Uterus (tissue), 4 donors: ENCODE results near the gene ABHD10. TPM values are rescaled to one million over a fixed set of nuclear protein-coding genes. Genes with fewer than 3 reads are reported as not detected.

Experiments
- DNase-seq, 2 donors: peaks; one replicate each; pipeline ENCODE4 v3.0.0-alpha.2; 2019 to 2020
- H3K27ac ChIP-seq, 2 donors: fragments of 200-600 bp; sonication (generic); 1 replicate in 1 of 2; 2 replicates in 1 of 2; pipeline ENCODE4 v1.5.1; 2016 to 2018
- H3K27me3 ChIP-seq, 2 donors: fragments of 200-600 bp; sonication (generic); one replicate each; pipeline ENCODE4 v1.5.1; 2018 to 2019; ENCODE audit warnings: control low read depth in 1 of 2
- H3K36me3 ChIP-seq, 2 donors: fragments of 200-600 bp; sonication (generic); one replicate each; pipeline ENCODE4 v1.5.1; 2019; ENCODE audit warnings: control low read depth in 1 of 2
- H3K4me1 ChIP-seq, 2 donors: fragments of 200-600 bp; sonication (generic); one replicate each; pipeline ENCODE4 v1.5.1; 2018 to 2019; ENCODE audit warnings: control low read depth in 1 of 2
- H3K4me3 ChIP-seq, 2 donors: fragments of 200-600 bp; sonication (generic); 1 replicate in 1 of 2; 2 replicates in 1 of 2; pipeline ENCODE4 v1.5.1; 2018 to 2019; ENCODE audit warnings: mild to moderate bottlenecking in 1 of 2
- H3K9me3 ChIP-seq, 2 donors: fragments of 200-600 bp; sonication (generic); one replicate each; pipeline ENCODE4 v1.5.1; 2019; ENCODE audit warnings: control low read depth in 1 of 2
- CTCF ChIP-seq, 4 experiments: fragments of 200-600 bp in 2 of 4; fragments of 450-650 bp in 2 of 4; sonication (generic) in 2 of 4; IDR thresholded peaks; one replicate each; pipeline ENCODE4 v1.5.1; 2016 to 2019; ENCODE audit warnings: antibody characterized with exemption in 4 of 4, mild to moderate bottlenecking in 2 of 4, moderate library complexity in 1 of 4
- POLR2A ChIP-seq, 2 donors: fragments of 450-650 bp; IDR thresholded peaks; one replicate each; pipeline ENCODE4 v1.6.1; 2016; ENCODE audit warnings: antibody characterized with exemption in 2 of 2, mild to moderate bottlenecking in 1 of 2, moderate library complexity in 1 of 2
- intact Hi-C: fragments of 100-400 bp; cut with DNase I; formaldehyde crosslinking; loops from one replicate; pipeline ENCODE4 v1.15.1; 2023; ENCODE audit warnings: low total_unique reads
- total RNA-seq, 4 donors: library from RNA; depleted of rRNA in 3 of 4; stranded (reverse); fragments of >200 nt in 3 of 4; gene quantifications; one replicate each; pipeline versions ENCODE4 v1.1.0 to v1.2.4, GENCODE V29; 2014 to 2023
- donor health status: DM: yes; HTN: yes; CAD: no.

ABHD10 gene
- total RNA-seq, 4 donors from 2014 or later, result 25.6 to 74.1 (median 35.8) TPM

DNA sequence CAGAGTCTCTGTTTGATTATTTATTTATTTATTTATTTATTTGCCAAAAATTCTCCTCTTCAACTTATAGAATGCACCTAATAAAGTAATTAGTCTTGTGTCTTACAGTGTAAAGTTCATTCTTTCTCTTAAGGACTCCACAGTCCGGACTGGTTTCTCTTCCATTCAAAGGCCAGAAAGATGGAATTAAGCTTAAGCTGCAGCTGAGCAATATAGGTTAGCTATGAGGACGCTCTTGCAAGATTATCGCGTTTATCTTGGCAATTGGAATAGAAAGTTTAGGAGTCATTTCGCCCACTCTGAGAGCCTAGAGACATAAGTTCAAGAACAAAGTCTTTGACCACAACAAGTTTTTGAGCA is 34.9 kb downstream of the ABHD10 start:
- H3K4me1 ChIP-seq, result no peaks in the 10 kb centered on the region
- intact Hi-C loops, result no loop called here
- no peak overlapping the region for H3K4me3 ChIP-seq
- no peak for DNase-seq
- no peak for TF ChIP-seq CTCF (IDR thresholded peaks at IDR 0.05)
- TF ChIP-seq POLR2A (IDR thresholded peaks at IDR 0.05), result no peak
- no peaks in the 10 kb centered on the region for H3K27me3 ChIP-seq
- H3K36me3 ChIP-seq, result no peaks in the 10 kb centered on the region
- no peak overlapping the region for H3K27ac ChIP-seq
- no peaks in the 10 kb centered on the region for H3K9me3 ChIP-seq

- Histone ChIP-seq H3K27me3 (no peaks in the 10 kb centered on the region), H3K9me3 (no peaks in the 10 kb centered on the region), H3K36me3 (no peaks in the 10 kb centered on the region), H3K4me3 (no peak overlapping the region), H3K27ac (no peak overlapping the region), H3K4me1 (no peaks in the 10 kb centered on the region)
- no peak for DNase-seq
- intact Hi-C loops, result no loop called here
- TF ChIP-seq POLR2A (IDR thresholded peaks at IDR 0.05) (no peak), CTCF (IDR thresholded peaks at IDR 0.05) (no peak)
Observed at GRCh38 chr3:112017091-112017490, 38.3 kb downstream of the ABHD10 start.

DNA sequence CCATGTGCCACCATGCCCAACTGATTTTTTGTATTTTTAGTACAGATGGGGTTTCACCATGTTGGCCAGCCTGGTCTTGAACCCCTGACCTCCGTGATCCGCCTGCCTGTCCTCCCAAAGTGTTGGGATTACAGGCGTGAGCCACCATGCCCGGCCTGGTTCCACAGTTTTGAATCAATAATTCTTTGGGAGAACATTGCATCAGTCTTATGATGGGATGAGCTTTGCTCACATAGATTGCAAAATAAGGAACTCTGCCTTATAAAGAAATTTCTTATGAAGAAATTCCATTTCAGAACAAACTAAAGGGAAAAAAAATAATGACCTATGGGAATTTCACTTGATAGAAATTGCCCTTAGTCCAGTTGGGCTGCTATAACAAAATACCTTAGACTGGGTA is 39.9 kb downstream of the ABHD10 start:
- intact Hi-C loops, result no loop called here
- H3K9me3 ChIP-seq, result no peaks in the 10 kb centered on the region
- no peaks in the 10 kb centered on the region for H3K27me3 ChIP-seq
- H3K36me3 ChIP-seq, result no peaks in the 10 kb centered on the region
- TF ChIP-seq POLR2A (IDR thresholded peaks at IDR 0.05), result no peak
- TF ChIP-seq CTCF (IDR thresholded peaks at IDR 0.05), result no peak
- DNase-seq, result no peak
- H3K4me3 ChIP-seq, result no peak overlapping the region
- H3K4me1 ChIP-seq, result no peaks in the 10 kb centered on the region
- no peak overlapping the region for H3K27ac ChIP-seq

DNA sequence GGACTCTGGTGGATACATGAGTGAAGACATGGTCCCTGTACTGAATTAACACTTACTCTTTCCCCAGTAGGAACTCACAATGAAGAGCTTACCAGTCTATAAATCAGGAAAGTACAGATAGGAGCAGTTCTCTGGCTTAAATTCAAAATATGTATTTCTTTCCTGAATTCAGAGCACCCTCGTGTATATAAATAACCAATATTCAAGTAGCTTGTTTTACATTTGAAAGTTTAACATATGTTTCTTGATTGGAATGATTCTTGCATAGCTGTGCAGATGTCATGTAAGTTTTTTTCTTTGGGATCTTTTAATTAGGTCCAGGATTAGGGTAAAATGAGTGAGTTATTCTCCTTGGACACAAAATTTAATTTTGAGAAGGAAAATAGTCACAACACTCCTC is 40.9 kb downstream of the ABHD10 start:
- DNase-seq, result no peak
- Histone ChIP-seq H3K27ac (no peak overlapping the region), H3K4me3 (no peak overlapping the region), H3K4me1 (no peaks in the 10 kb centered on the region), H3K36me3 (no peaks in the 10 kb centered on the region), H3K9me3 (no peaks in the 10 kb centered on the region), H3K27me3 (no peaks in the 10 kb centered on the region)
- intact Hi-C loops, result no loop called here
- TF ChIP-seq POLR2A (IDR thresholded peaks at IDR 0.05), result no peak

- no peak overlapping the region for H3K4me3 ChIP-seq
- H3K4me1 ChIP-seq, result no peaks in the 10 kb centered on the region
- H3K27ac ChIP-seq, result no peak overlapping the region
- intact Hi-C loops, result no loop called here
- no peaks in the 10 kb centered on the region for H3K27me3 ChIP-seq
- DNase-seq, result no peak
- H3K36me3 ChIP-seq, result no peaks in the 10 kb centered on the region
- no peaks in the 10 kb centered on the region for H3K9me3 ChIP-seq
- TF ChIP-seq POLR2A (IDR thresholded peaks at IDR 0.05) (no peak), CTCF (IDR thresholded peaks at IDR 0.05) (no peak)
Observed at GRCh38 chr3:112020674-112021085, 41.9 kb downstream of the ABHD10 start.

- no peak for TF ChIP-seq CTCF (IDR thresholded peaks at IDR 0.05)
- TF ChIP-seq POLR2A (IDR thresholded peaks at IDR 0.05), result no peak
- Histone ChIP-seq H3K27ac (no peak overlapping the region), H3K4me3 (no peak overlapping the region), H3K27me3 (no peaks in the 10 kb centered on the region), H3K9me3 (no peaks in the 10 kb centered on the region), H3K36me3 (no peaks in the 10 kb centered on the region), H3K4me1 (no peaks in the 10 kb centered on the region)
- intact Hi-C loops, result no loop called here
- no peak for DNase-seq
Observed at GRCh38 chr3:112027142-112027541, 48.3 kb downstream of the ABHD10 start.
